ENCODE results near the gene SOS2. TPM values are rescaled to one million over a fixed set of nuclear protein-coding genes. Genes with fewer than 3 reads are reported as not detected.

SOS2 gene
- total and polyA plus RNA-seq, 10 donors = 6.7 to 68.8 (median 48.2) TPM

- no peak for DNase-seq
- Histone ChIP-seq H3K27ac (no peak overlapping the region), H3K9me3 (no peaks in the 10 kb centered on the region), H3K36me3 (peaks cover 0 to 91% (median 15%) of the 10 kb centered on the region in 6 donors), H3K4me1 (no peaks in the 10 kb centered on the region), H3K4me3 (no peak overlapping the region), H3K27me3 (replicated peaks in 1 of 7) (no peaks in the 10 kb centered on the region)
- intact Hi-C loops (cut with DNase I; ENCODE audit: low total_unique reads) = no loop called here
- WGBS, 5 donors = 86 to 95% (median 92%) methylated on average over 3 of the region's 3 CpGs
- no peak for TF ChIP-seq CTCF (IDR thresholded peaks at IDR 0.05 in 8 of 11, conservative IDR thresholded peaks at IDR 0.05 in 3 of 11)
- no peak for TF ChIP-seq POLR2A (IDR thresholded peaks at IDR 0.05)
- TF ChIP-seq POLR2AphosphoS5 (IDR thresholded peaks at IDR 0.05) = no peak
Measured at GRCh38 chr14:50123062-50123461, 108.3 kb downstream of the SOS2 start.

GRCh38 chr14:50122291-50122690 is 109.1 kb downstream of the SOS2 start:
- Histone ChIP-seq H3K4me1 (peaks cover 0 to 4% (median under 1%) of the 10 kb centered on the region in 6 donors), H3K27me3 (replicated peaks in 1 of 7) (no peaks in the 10 kb centered on the region), H3K9me3 (no peaks in the 10 kb centered on the region), H3K4me3 (no peak overlapping the region), H3K36me3 (peaks cover 0 to 89% (median 11%) of the 10 kb centered on the region in 6 donors), H3K27ac (no peak overlapping the region)
- WGBS, 5 donors = 96 to 98% (median 97%) methylated on average over 6 of the region's 6 CpGs
- DNase-seq = no peak
- TF ChIP-seq CTCF (IDR thresholded peaks at IDR 0.05 in 8 of 11, conservative IDR thresholded peaks at IDR 0.05 in 3 of 11) (no peak), POLR2A (IDR thresholded peaks at IDR 0.05) (no peak), POLR2AphosphoS5 (IDR thresholded peaks at IDR 0.05) (no peak)
- intact Hi-C loops (cut with DNase I; ENCODE audit: low total_unique reads) = no loop called here

GRCh38 chr14:50121486-50121885 is 109.9 kb downstream of the SOS2 start:
- 90 to 96% (median 93%) methylated on average over 5 of the region's 5 CpGs for WGBS, 5 donors
- no peak overlapping the region for H3K4me3 ChIP-seq
- peaks cover 0 to 81% (median 11%) of the 10 kb centered on the region in 6 donors for H3K36me3 ChIP-seq
- H3K27me3 ChIP-seq (replicated peaks in 1 of 7) = no peaks in the 10 kb centered on the region
- H3K9me3 ChIP-seq = no peaks in the 10 kb centered on the region
- peaks cover 0 to 12% (median 9%) of the 10 kb centered on the region in 6 donors for H3K4me1 ChIP-seq
- DNase-seq = no peak
- no peak for TF ChIP-seq POLR2A (IDR thresholded peaks at IDR 0.05)
- TF ChIP-seq CTCF (IDR thresholded peaks at IDR 0.05 in 8 of 11, conservative IDR thresholded peaks at IDR 0.05 in 3 of 11) = no peak
- no peak for TF ChIP-seq POLR2AphosphoS5 (IDR thresholded peaks at IDR 0.05)
- intact Hi-C loops (cut with DNase I; ENCODE audit: low total_unique reads) = no loop called here
- H3K27ac ChIP-seq = no peak overlapping the region

GRCh38 chr14:50117456-50117855 is 113.9 kb downstream of the SOS2 start:
- Histone ChIP-seq H3K27ac (peak overlapping the region; percentile 86 to 93 (median 90)), H3K36me3 (peaks cover 0 to 76% (median 25%) of the 10 kb centered on the region in 6 donors), H3K4me1 (peaks cover 23 to 49% (median 41%) of the 10 kb centered on the region in 6 donors), H3K27me3 (replicated peaks in 1 of 7) (no peaks in the 10 kb centered on the region), H3K9me3 (no peaks in the 10 kb centered on the region), H3K4me3 (no peak overlapping the region)
- WGBS, 5 donors = 93 to 97% (median 95%) methylated on average over 2 of the region's 2 CpGs
- DNase-seq = no peak
- TF ChIP-seq POLR2A (IDR thresholded peaks at IDR 0.05) = no peak
- no peak for TF ChIP-seq POLR2AphosphoS5 (IDR thresholded peaks at IDR 0.05)
- TF ChIP-seq CTCF (IDR thresholded peaks at IDR 0.05 in 8 of 11, conservative IDR thresholded peaks at IDR 0.05 in 3 of 11) = no peak
- intact Hi-C loops (cut with DNase I; ENCODE audit: low total_unique reads) = no loop called here

Measured in spleen (tissue), 11 donors.